GM12892 (cell line): Measurements from ENCODE around the gene RDH8.

Experiments used
- POLR2A ChIP-seq: IDR thresholded peaks from 2 replicates; pipeline ENCODE4 v1.6.1; 2011; ENCODE audit warnings: low read depth, low read length, control low read depth
- POLR2AphosphoS5 ChIP-seq: IDR thresholded peaks from 2 replicates; pipeline ENCODE4 v1.6.1; 2011; ENCODE audit warnings: low read depth, low read length, control low read depth

GRCh38 chr19:10061717-10062310 lies 48.5 kb downstream of the RDH8 start:
- TF ChIP-seq POLR2A (no peak), POLR2AphosphoS5 (no peak)
